ENCODE measurements around the gene HSBP1.

Gene HSBP1

GRCh38 chr16:83819361-83819760, 11.6 kb downstream of the HSBP1 start:
- Histone ChIP-seq H4K20me1 (ENCODE audit: insufficient read depth) (no peaks in the 10 kb centered on the region), H3K4me2 (no peak overlapping the region), H3K9ac (no peak overlapping the region), H3K27ac (no peak overlapping the region), H3K36me3 (ENCODE audit: insufficient read depth) (no peaks in the 10 kb centered on the region), H2AFZ (ENCODE audit: low read depth) (no peak overlapping the region), H3K79me2 (ENCODE audit: insufficient read depth, low read depth) (no peaks in the 10 kb centered on the region), H3K4me3 (IDR thresholded peaks at IDR 0.05; ENCODE audit: insufficient read depth, low read depth, low read length) (no peak overlapping the region), H3K27me3 (ENCODE audit: insufficient read depth, low read depth) (peaks cover 19% of the 10 kb centered on the region; the same call in 1 of the 2 replicates), H3K4me1 (ENCODE audit: low read depth, poor library complexity, severe bottlenecking) (peaks cover 5% of the 10 kb centered on the region)
- TF ChIP-seq, protein P1, sequence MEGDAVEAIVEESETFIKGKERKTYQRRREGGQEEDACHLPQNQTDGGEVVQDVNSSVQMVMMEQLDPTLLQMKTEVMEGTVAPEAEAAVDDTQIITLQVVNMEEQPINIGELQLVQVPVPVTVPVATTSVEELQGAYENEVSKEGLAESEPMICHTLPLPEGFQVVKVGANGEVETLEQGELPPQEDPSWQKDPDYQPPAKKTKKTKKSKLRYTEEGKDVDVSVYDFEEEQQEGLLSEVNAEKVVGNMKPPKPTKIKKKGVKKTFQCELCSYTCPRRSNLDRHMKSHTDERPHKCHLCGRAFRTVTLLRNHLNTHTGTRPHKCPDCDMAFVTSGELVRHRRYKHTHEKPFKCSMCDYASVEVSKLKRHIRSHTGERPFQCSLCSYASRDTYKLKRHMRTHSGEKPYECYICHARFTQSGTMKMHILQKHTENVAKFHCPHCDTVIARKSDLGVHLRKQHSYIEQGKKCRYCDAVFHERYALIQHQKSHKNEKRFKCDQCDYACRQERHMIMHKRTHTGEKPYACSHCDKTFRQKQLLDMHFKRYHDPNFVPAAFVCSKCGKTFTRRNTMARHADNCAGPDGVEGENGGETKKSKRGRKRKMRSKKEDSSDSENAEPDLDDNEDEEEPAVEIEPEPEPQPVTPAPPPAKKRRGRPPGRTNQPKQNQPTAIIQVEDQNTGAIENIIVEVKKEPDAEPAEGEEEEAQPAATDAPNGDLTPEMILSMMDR (conservative IDR thresholded peaks at IDR 0.05; ENCODE audit: low read depth, low read length), result no peak

GRCh38 chr16:83826146-83826913, 18.6 kb downstream of the HSBP1 start:
- Histone ChIP-seq H3K27ac (no peak overlapping the region), H4K20me1 (ENCODE audit: insufficient read depth) (no peaks in the 10 kb centered on the region), H2AFZ (ENCODE audit: low read depth) (peak overlapping the region; percentile 62; the same call in 1 of the 2 replicates), H3K9ac (no peak overlapping the region), H3K79me2 (ENCODE audit: insufficient read depth, low read depth) (no peaks in the 10 kb centered on the region), H3K4me2 (no peak overlapping the region), H3K36me3 (ENCODE audit: insufficient read depth) (no peaks in the 10 kb centered on the region), H3K4me1 (ENCODE audit: low read depth, poor library complexity, severe bottlenecking) (no peaks in the 10 kb centered on the region), H3K27me3 (ENCODE audit: insufficient read depth, low read depth) (no peaks in the 10 kb centered on the region; the same call in 1 of the 2 replicates), H3K4me3 (IDR thresholded peaks at IDR 0.05; ENCODE audit: insufficient read depth, low read depth, low read length) (no peak overlapping the region)
- TF ChIP-seq, protein P1 (conservative IDR thresholded peaks at IDR 0.05; ENCODE audit: low read depth, low read length), result peak; percentile 86

- Histone ChIP-seq H3K4me3 (IDR thresholded peaks at IDR 0.05; ENCODE audit: insufficient read depth, low read depth, low read length) (no peak overlapping the region), H3K79me2 (ENCODE audit: insufficient read depth, low read depth) (no peaks in the 10 kb centered on the region), H4K20me1 (ENCODE audit: insufficient read depth) (no peaks in the 10 kb centered on the region), H3K27ac (no peak overlapping the region), H2AFZ (ENCODE audit: low read depth) (no peak overlapping the region), H3K9ac (no peak overlapping the region), H3K4me2 (no peak overlapping the region), H3K36me3 (ENCODE audit: insufficient read depth) (no peaks in the 10 kb centered on the region), H3K27me3 (ENCODE audit: insufficient read depth, low read depth) (no peaks in the 10 kb centered on the region), H3K4me1 (ENCODE audit: low read depth, poor library complexity, severe bottlenecking) (no peaks in the 10 kb centered on the region)
- TF ChIP-seq, protein P1 (conservative IDR thresholded peaks at IDR 0.05; ENCODE audit: low read depth, low read length), result no peak
Observed at GRCh38 chr16:83830091-83830768, 22.5 kb downstream of the HSBP1 start.

DNA sequence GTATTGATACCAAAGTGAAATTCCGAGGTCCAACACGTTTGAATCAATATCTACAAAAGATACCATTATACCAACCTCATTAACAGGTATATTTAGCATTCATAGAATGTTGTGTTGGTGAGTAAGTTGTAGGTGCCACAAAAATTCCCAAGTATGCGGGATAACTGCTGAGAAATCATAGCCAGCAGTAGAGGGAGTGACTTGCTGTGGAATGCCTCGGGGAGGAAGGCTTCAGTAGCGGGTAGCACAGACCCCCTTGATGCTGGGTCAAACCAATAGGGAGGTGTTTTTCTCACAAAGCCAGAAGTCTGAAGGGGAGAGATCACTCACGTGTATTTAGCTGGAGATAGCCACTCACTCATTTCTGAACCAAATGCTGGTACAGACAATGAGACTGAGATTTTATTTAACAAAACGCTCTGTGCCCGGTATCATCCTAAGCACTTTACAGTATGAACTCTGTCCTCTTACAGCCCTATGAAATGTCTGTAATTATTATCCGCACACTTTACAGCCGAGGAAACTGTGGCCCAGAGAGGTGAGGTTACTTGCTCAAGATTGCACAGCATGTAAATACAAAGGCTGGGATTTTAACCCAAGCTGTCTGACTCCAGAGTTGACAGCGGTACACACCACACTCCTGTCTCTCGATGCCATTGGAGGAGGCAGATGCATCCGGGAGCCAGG, 23.1 kb downstream of the HSBP1 start:
- H3K27me3 ChIP-seq (ENCODE audit: insufficient read depth, low read depth), result no peaks in the 10 kb centered on the region
- no peaks in the 10 kb centered on the region for H3K4me1 ChIP-seq (ENCODE audit: low read depth, poor library complexity, severe bottlenecking)
- H2AFZ ChIP-seq (ENCODE audit: low read depth), result no peak overlapping the region
- H3K4me3 ChIP-seq (IDR thresholded peaks at IDR 0.05; ENCODE audit: insufficient read depth, low read depth, low read length), result no peak overlapping the region
- no peaks in the 10 kb centered on the region for H3K79me2 ChIP-seq (ENCODE audit: insufficient read depth, low read depth)
- H3K9ac ChIP-seq, result no peak overlapping the region
- H3K27ac ChIP-seq, result no peak overlapping the region
- TF ChIP-seq, protein P1 (conservative IDR thresholded peaks at IDR 0.05; ENCODE audit: low read depth, low read length), result no peak
- no peak overlapping the region for H3K4me2 ChIP-seq
- H3K36me3 ChIP-seq (ENCODE audit: insufficient read depth), result no peaks in the 10 kb centered on the region
- H4K20me1 ChIP-seq (ENCODE audit: insufficient read depth), result no peaks in the 10 kb centered on the region

Data from KMS-11 (cell line).